ENCODE results near the gene ADCY4. TPM values are rescaled to one million over a fixed set of nuclear protein-coding genes. Genes with fewer than 3 reads are reported as not detected.

The ADCY4 gene
- total and polyA plus RNA-seq, 2 of the 13 experiments (the other 11 are each of a cell fraction or from before 2014, with no cell fraction given), result 0.03 TPM; not detected in 1

- no peak for TF ChIP-seq ASH2L (IDR thresholded peaks at IDR 0.05; ENCODE audit: insufficient read length, low read depth, low read length)
- no peak for TF ChIP-seq ZC3H13 (CRISPR knock-in tag; IDR thresholded peaks at IDR 0.05)
- TF ChIP-seq RXRB (CRISPR knock-in tag; IDR thresholded peaks at IDR 0.05; ENCODE audit: borderline replicate concordance), result no peak
- TF ChIP-seq ZNF746 (CRISPR knock-in tag; IDR thresholded peaks at IDR 0.05), result no peak
- TF ChIP-seq ZNF564 (CRISPR knock-in tag; IDR thresholded peaks at IDR 0.05), result no peak
- 0 out of 2 replicates have a peak, but pooled peaks have one; percentile 16 for TF ChIP-seq KDM5B (CRISPR knock-in tag; IDR thresholded peaks at IDR 0.05; ENCODE audit: borderline replicate concordance)
- no peak for TF ChIP-seq AHDC1 (CRISPR knock-in tag; IDR thresholded peaks at IDR 0.05; ENCODE audit: borderline replicate concordance)
- TF ChIP-seq HNRNPK (IDR thresholded peaks at IDR 0.05; ENCODE audit: low read depth, low read length, poor library complexity, severe bottlenecking), result peak; percentile 14
- TF ChIP-seq, protein P1, sequence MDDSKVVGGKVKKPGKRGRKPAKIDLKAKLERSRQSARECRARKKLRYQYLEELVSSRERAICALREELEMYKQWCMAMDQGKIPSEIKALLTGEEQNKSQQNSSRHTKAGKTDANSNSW (CRISPR knock-in tag; IDR thresholded peaks at IDR 0.05; ENCODE audit: borderline replicate concordance), result no peak
- TF ChIP-seq CEBPG (CRISPR knock-in tag; IDR thresholded peaks at IDR 0.05), result no peak
- 0 out of 2 replicates have a peak, but pooled peaks have one; percentile 5 for TF ChIP-seq SMARCC2 (IDR thresholded peaks at IDR 0.05)
- no peak for TF ChIP-seq TBX3 (IDR thresholded peaks at IDR 0.05; ENCODE audit: borderline replicate concordance)
- TF ChIP-seq ZNF816 (CRISPR knock-in tag; IDR thresholded peaks at IDR 0.05; ENCODE audit: borderline replicate concordance), result no peak
- no peak for TF ChIP-seq HNF4G (IDR thresholded peaks at IDR 0.05; ENCODE audit: borderline replicate concordance, low read depth, low read length)
- no peak for TF ChIP-seq HNF4G (CRISPR knock-in tag; IDR thresholded peaks at IDR 0.05; ENCODE audit: borderline replicate concordance, low read depth)
- no peak for TF ChIP-seq TBL1XR1 (IDR thresholded peaks at IDR 0.05; ENCODE audit: borderline replicate concordance, low read length, partially characterized antibody)
- no peak for TF ChIP-seq SP5 (CRISPR knock-in tag; IDR thresholded peaks at IDR 0.05; ENCODE audit: borderline replicate concordance, low read depth)
- TF ChIP-seq, protein P2, sequence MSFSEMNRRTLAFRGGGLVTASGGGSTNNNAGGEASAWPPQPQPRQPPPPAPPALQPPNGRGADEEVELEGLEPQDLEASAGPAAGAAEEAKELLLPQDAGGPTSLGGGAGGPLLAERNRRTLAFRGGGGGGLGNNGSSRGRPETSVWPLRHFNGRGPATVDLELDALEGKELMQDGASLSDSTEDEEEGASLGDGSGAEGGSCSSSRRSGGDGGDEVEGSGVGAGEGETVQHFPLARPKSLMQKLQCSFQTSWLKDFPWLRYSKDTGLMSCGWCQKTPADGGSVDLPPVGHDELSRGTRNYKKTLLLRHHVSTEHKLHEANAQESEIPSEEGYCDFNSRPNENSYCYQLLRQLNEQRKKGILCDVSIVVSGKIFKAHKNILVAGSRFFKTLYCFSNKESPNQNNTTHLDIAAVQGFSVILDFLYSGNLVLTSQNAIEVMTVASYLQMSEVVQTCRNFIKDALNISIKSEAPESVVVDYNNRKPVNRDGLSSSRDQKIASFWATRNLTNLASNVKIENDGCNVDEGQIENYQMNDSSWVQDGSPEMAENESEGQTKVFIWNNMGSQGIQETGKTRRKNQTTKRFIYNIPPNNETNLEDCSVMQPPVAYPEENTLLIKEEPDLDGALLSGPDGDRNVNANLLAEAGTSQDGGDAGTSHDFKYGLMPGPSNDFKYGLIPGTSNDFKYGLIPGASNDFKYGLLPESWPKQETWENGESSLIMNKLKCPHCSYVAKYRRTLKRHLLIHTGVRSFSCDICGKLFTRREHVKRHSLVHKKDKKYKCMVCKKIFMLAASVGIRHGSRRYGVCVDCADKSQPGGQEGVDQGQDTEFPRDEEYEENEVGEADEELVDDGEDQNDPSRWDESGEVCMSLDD (CRISPR knock-in tag; IDR thresholded peaks at IDR 0.05; ENCODE audit: borderline replicate concordance), result no peak
Observed at GRCh38 chr14:24308342-24309124, 26.3 kb downstream of the ADCY4 start (continued).

Data from HepG2 (cell line).